ENCODE results near the gene NANOG.
"Not testable (repeated sequence)": the region's sequence is repeated elsewhere in the genome, so short reads cannot be mapped to it uniquely, and the experiment has no call there.

NANOG gene

DNA sequence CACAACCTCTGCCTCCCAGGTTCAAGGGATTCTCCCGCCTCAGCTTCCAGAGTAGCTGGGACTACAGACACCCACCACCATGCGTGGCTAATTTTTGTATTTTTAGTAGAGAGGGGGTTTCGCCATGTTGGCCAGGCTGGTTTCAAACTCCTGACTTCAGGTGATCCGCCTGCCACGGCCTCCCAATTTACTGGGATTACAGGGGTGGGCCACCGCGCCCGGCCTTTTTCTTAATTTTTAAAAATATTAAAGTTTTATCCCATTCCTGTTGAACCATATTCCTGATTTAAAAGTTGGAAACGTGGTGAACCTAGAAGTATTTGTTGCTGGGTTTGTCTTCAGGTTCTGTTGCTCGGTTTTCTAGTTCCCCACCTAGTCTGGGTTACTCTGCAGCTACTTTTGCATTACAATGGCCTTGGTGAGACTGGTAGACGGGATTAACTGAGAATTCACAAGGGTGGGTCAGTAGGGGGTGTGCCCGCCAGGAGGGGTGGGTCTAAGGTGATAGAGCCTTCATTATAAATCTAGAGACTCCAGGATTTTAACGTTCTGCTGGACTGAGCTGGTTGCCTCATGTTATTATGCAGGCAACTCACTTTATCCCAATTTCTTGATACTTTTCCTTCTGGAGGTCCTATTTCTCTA lies at the start of gene NANOG:
Gene NANOG, plus strand, starts transcription at position 519 of the 645 bp plus-strand sequence. CDS start 213 bp downstream, outside the sequence.
- not testable (repeated sequence) for DNase-seq (ENCODE audit: low read depth in 2 of 2)

DNA sequence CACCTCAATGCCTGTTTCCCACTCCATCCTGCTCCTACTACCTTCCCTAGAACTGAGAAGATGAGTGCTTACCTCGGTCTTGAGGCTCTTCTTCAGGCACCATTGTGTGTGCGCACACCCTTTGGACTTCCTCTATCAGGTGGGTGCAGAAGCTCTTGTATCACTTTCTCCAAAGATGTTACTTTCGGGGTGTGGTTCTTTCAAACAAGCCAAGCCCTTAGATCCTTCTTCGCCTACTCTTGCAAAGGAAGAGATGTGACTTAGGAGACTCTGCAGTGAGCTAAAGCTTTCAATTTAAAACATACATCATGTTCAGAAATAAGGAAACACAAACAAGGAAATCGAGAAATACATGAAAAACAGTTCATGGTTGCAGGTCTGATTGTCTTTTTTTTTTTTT lies 42.0 kb upstream of the NANOG start, which contains the start of gene CLEC4C:
Gene CLEC4C, minus strand, starts transcription at position 130 of the 400 bp plus-strand sequence. Its CDS starts 27 bp downstream, at position 103.
- DNase-seq (ENCODE audit: low read depth in 2 of 2): no peak

DNA sequence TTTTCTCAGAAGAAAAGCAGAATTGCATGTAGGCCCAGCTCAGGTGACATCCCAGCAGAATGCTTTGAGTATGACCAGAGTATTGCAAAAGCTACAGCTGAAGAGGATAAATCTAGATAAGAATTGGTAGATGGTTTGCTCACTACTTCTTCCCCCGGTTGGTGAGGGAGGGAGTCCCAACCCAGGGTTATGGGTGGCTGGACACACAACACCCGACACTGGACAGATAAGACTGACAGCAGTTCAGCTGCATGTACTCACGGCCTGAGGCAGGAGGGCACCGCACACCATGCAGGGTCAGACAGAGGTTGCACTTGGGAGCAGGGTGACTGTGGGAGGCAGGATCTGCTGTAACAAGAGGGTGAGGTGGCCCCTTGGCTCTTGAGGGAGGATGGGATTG lies 40.4 kb upstream of the NANOG start:
- no peak for DNase-seq (ENCODE audit: low read depth in 2 of 2)

DNA sequence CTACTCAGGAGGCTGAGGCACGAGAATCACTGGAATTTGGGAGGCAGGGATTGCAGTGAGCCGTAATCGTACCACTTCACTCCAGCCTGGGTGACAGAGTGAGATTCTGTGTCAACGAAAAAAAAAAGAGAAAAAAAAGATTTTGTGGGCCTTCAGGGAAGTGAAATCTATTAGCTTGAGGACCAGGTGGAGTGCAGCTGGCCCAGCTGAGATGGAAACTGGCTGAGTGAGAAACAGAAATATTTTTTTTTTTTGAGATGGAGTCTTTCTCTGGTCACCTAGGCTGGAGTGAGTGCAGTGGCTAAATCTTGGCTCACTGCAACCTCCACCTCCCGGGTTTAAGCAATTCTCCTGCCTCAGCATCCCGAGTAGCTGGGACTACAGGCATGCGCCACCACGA lies 39.8 kb upstream of the NANOG start:
- DNase-seq (ENCODE audit: low read depth in 2 of 2): no peak

DNA sequence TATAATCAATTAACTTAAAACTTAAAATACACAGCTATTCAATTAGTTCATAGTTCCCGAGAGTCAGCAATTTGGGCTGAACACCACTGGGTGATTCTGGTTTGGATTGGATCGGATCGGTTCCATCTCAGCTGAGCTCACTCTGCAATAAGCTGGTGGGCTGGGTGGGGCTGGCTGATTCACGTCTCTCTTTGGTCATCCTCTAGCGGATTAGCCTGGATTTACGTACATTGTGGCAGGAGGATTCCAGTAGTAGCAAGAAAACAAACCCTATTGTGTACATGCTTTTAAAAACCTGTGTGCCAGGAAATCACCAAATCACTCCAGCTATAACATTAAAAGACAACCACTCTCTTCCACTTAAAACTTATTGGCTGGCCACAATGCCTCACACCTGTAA lies 38.9 kb upstream of the NANOG start:
- DNase-seq (ENCODE audit: low read depth in 2 of 2): no peak

DNA sequence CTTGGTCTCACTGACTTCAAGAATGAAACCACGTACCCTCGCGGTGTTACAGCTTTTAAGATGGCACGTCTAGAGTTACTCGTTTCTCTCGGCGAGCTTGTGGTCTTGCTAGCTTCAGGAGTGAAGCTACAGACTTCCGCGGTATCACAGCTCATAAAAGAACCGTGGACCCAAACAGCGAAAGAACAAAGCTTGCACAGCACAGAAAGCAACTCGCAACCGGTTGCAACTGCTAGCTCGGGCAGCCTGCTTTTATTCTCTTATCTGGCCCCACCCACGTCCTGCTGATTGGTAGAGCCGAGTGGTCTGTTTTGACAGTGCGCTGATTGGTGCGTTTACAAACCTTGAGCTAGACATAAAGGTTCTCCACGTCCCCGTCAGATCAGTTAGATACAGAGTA lies 37.8 kb upstream of the NANOG start:
- DNase-seq (ENCODE audit: low read depth in 2 of 2): no peak

DNA sequence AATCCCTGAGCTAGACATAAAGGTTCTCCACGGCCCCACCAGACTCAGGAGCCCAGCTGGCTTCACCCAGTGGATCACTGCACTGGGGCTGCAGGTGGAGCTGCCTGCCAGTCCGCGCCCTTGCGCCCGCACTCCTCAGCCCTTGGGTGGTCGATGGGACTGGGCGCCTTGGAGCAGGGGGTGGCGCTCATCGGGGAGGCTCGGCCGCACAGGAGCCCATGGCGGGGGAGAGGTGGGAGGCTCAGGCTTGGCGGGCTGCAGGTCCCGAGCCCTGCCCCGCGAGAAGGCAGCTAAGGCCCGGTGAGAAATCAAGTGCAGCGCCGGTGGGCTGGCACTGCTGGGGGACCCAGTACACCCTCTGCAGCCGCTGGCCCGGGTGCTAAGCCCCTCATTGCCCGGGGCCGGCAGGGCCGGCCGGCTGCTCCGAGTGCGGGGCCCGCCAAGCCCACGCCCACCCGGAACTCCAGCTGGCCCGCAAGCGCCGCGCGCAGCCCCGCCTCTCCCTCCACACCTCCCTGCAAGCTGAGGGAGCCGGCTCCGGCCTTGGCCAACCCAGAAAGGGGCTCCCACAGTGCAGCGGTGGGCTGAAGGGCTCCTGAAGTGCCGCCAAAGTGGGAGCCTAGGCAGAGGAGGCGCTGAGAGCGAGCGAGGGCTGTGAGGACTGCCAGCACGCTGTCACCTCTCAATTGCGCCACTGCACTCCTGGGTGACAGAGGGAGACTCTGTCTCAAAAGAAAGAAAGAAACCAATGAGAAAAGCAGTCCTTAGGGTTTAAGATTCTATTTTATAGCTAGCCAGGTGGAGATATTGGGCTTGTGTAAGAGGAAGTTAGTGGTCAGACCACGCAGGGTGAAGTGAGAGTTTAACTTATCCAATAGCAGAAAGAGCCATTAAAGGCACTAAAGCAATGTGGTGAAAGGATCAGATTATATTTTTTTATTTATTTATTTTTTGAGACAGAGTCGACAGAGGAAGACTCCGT lies 37.0 kb upstream of the NANOG start:
- not testable (repeated sequence) for DNase-seq (ENCODE audit: low read depth in 2 of 2)

DNA sequence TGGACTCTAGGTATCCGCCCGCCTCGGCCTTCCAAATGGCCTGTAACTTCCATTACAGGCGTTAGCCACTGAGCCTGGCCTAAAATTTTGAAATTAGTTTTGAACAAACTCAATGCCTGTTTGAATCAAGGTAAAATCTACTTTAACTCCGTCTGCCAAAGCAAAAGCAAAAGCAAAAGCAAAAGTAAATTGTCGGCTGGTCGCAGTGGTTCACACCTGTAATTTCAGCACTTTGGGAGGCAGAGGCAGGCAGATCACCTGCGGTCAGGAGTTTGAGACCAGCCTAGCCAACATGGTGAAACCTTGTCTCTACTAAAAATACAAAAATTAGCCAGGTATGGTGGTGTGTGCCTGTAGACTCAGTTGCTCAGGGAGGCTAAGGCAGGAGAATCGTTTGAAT lies 33.5 kb upstream of the NANOG start:
- DNase-seq (ENCODE audit: low read depth in 2 of 2): peak in 1 of 2 donors; percentile 4

DNA sequence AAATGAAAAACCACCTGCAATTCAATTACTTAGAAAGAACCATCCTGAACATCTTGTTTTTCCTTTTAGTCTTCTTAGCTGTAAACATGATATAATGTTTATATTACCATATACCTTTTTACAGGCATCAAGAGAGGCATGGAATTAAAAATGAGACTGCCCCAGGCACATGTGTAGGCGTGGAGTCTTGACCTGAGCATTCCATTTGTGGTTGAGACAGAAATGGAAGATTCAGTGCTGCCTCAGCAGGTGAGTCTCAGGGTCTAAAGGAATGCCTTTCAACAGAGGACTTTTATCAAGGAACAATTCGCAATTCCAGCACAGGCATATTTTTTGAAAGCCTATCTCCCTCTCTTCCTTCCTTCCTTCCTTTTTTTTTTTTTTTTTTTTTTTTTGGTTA lies 32.2 kb upstream of the NANOG start:
- no peak for DNase-seq (ENCODE audit: low read depth in 2 of 2)

DNA sequence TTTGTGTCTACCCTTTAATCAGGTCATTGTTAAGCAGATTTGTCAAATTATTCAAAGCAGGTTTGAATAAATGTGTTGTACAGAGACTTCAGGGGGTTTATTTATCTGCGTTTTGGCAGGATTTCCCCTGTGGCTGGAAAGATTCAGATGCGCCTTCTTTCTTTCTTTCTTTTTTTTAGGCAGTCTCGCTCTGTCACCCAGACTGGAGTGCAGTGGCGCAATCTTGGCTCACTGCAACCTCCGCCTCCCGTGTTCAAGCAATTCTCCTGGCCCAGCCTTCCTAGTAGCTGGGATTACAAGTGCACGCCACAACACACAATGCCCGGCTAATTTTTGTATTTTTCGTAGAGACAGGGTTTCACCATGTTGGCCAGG lies 30.4 kb upstream of the NANOG start:
- no peak for DNase-seq (ENCODE audit: low read depth in 2 of 2)

DNA sequence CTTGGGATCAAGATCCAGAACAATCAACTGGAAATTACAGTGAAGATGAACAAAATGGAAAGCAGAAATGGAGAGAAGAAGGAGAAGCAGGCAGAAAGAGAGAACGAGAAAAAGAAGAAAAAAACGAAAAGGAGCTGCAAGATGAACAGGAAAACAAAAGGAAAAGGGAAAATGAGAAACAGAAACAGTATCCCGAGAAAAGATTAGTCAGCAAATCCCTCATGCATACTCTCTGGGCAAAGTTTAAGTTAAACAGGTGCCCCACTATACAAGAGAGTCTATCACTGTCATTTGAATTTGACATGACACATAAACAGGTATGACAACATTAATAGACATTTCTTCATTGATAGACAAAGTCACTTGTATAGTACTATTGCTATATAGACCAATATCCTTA lies 19.2 kb upstream of the NANOG start:
- DNase-seq (ENCODE audit: low read depth in 2 of 2): no peak

DNA sequence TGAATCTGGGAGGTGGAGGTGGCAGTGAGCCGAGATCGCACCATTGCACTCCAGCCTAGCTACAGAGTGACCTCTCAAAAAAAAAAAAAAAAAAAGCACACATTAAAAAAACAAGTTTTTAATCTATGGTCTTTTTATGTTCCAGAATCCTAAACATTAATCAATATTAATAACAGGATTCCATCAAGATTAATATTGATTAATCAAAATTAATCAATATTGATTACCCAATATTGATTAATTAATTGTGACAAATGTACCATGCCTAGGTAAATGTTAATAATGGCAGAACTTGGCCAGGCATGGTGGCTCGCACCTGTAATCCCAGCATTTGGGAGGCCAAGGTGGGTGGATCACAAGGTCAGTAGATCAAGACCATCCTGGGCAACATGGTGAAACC lies 7.9 kb upstream of the NANOG start:
- DNase-seq (ENCODE audit: low read depth in 2 of 2): no peak

DNA sequence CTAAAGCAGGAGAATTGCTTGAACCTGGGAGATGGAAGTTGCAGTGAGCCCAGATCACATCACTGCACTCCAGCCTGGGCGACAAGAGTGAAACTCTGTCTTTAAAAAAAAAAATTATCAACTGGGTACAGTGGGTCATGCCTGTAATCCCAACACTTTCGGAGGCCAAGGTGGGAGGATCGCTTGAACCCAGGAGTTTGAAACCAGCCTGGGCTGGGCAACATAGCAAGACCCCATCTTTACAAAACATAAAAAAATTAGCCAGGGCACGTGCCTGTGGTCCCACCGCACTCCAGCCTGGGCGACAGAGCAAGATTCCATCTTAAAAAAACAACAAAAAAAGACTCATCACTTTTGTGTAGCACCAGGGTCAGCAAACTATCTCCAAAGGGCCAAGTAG lies 7.1 kb upstream of the NANOG start:
- DNase-seq (ENCODE audit: low read depth in 2 of 2): no peak

DNA sequence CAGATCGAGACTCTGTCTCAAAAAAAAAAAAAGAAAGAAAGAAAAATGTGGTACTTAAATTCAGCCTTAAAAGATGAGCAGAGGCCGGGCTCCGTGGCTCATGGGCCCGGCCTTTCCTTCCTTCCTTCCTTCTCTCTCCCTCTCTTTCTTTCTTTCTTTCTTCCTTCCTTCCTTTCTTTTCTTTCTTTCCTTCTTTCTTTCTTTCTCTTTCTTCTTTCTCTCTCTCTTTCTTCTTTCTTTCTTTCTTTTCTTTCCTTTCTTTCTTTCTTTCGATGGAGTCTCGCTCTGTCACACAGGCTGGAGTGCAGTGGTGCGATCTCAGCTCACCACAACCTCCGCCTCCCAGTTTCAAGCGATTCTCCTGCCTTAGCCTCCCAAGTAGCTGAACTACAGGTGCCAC lies 5.8 kb upstream of the NANOG start:
- not testable (repeated sequence) for DNase-seq (ENCODE audit: low read depth in 2 of 2)

DNA sequence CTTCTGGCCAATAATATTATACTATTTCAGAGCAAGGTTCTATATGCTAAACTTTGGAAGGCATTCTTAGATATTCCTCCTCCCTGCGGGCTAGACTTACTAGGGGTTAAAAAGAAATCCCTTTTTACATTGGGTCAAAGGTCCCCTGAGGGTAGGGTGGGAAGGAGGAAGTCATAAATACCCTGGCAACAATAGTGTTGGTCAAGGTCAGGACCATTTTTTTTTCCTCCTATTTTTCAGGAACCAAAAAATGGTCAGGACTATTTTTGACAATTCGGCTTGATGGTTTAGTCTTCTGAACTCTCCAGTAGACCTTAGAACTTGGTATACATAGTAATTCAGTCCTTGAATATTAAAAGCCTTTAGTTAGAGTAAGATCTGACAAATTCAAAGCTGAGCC lies 4.5 kb upstream of the NANOG start:
- DNase-seq (ENCODE audit: low read depth in 2 of 2): no peak

DNA sequence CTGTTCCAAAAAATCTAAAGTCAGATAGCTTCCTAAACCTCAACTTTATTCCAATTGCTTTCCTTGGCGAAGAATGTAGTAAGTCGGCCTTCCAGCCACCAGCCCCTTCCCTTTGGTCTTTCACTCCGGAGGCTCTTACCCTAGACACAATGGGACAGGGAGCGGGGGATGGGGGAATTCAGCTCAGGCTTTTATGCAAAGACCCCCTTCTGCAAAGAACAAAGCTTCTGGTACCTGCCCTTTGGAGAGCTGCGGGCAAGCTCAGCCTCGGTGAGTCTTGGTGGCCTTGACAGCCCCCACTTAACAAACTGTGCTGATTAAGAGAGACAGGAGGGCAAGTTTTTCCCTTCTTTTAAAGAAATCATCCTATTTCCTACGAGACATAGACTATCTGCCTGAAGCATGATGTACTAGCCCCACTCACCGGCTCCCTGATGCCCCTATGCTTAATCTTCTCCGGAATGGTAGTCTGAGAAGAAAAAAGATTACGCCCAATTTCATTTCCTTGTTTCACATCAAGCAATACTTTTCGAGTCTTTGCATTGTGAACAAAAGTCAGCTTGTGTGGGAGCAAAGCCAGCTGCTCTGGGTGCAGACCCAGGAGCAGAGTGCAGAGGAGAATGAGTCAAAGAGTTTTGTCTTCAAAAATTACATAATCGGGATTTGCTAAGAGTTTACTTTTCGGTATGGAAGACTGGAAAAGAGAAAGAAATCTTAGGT lies 1.5 kb upstream of the NANOG start:
- no peak for DNase-seq (ENCODE audit: low read depth in 2 of 2)

DNA sequence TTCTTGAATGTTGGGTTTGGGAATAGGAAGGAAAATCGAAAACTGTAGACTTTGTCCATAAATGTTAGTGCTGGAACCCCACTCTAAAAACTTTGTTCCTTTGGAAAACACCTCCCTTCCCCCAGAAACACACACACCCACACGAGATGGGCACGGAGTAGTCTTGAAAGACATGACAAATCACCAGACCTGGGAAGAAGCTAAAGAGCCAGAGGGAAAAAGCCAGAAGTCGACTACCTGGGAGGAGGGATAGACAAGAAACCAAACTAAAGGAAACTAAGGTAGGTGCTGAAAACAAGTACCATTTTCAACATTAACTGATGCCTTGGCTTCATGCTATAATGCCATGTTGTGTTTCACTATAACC lies 925 bp upstream of the NANOG start:
- DNase-seq (ENCODE audit: low read depth in 2 of 2): no peak

DNA sequence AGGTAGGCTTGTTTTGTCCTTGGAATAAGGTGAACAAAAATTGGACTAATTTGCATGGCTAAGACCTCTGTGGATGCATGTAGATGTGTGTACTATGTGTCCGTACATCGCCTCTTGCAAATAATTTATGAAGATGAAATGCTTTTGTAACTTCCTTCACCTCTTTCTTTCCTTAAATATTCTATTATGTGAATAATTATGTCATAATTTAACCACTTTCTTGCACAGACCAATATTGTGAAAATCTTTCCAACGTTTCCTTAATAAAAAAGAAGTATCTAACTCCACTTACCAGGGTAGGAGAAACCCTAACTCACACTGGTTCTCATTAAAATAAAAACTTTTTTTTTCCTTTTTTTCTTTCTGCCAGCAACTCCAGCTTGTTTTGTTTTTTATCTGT lies 4.0 kb downstream of the NANOG start:
- no peak for DNase-seq (ENCODE audit: low read depth in 2 of 2)

DNA sequence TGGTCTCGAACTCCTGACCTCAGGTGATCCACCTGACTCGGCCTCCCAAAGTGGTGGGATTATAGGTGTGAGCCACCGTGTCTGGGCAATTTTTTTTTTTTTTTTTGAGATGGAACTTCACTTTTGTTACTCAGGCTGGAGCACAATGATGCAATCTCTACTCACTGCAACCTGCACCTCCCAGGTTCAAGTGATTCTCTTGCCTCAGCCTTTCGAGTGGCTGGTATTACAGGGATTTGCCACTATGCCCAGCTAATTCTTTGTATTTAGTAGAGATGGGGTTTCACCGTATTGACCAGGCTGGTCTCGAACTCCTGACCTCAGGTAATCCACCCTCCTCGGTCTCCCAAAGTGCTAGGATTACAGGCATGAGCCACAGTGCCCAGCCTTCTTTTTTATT lies 8.1 kb downstream of the NANOG start:
- not testable (repeated sequence) for DNase-seq (ENCODE audit: low read depth in 2 of 2)

DNA sequence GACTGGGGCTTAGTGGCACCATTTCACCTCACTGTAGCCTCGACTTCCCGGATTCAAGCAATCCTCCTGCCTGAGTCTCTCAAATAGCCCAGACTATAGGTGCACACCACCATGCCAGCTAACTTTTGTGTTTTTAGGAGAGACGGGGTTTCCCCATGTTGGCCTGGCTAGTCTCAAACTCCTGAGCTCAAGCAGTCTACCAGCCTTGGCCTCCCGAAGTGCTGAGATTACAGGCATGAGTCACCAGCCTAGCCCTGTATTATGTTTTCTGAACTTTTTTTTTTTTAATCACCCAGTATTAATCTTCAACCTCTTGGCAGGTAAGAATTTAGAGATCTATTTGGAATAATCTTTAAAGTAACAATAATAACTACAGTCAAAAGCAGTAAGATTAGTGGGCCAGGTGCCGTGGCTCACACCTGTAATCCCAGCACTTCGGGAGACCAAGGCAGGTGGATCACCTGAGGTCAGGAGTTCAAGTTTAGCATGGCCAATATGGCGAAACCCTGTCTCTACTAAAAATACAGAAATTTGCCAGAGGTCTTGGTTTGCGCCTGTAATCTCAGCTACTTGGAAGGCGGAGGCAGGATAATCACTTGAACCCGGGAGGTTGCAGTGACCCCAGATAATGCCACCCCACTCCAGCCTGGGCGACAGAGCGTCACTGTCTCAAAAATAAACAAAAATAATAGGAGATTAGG lies 8.6 kb downstream of the NANOG start:
- no peak for DNase-seq (ENCODE audit: low read depth in 2 of 2)

DNA sequence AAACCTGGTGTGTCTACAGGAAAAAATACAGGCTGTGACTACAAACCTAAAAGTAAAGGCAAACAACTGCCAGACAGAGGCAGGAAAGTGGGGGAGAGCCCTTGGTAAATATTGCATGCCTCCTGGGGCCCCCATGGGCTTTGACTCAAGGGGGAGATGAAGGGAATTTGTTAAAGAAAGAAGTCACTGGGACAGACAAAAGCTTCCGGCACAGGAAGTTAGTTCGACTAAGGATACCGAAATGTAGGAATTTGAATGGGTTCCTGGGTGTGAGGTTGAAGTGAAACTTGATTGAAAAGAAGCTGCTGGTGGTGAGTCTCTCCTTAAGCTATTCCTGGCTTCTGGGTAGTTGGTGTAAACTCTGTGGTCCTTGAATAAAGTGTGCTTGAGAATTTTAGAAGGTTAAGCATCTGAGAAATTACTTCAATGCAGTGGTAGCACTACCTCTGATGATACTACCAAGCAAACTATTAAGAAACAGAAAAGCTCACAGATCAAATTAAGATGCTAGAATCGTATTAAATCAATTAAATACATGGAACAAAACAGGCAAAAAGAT lies 9.6 kb downstream of the NANOG start:
- not testable (repeated sequence) for DNase-seq (ENCODE audit: low read depth in 2 of 2)

Measured in stimulated activated CD8-positive, alpha-beta memory T cell treated with anti-CD3 and anti-CD28 coated beads, Interleukin-2, amount 100 ng/mL, for 1 hour (primary cell).